Neutrophil (primary cell): ENCODE data around the gene CFB.

Experiments
- H3K27ac ChIP-seq: fragments of 200-600 bp; sonication (generic); 2 replicates; pipeline ENCODE4 v1.5.1; 2016; ENCODE audit warnings: mild to moderate bottlenecking, moderate library complexity
- H3K27me3 ChIP-seq: fragments of 200-600 bp; sonication (generic); 2 replicates; pipeline ENCODE4 v1.6.0; 2016; ENCODE audit warnings: mild to moderate bottlenecking
- H3K36me3 ChIP-seq: fragments of 200-600 bp; sonication (generic); 2 replicates; pipeline ENCODE4 v1.5.1; 2017
- H3K4me1 ChIP-seq, 2 experiments: fragments of 200-600 bp in 1 of 2; sonication (generic) in 1 of 2; 1 replicate in 1 of 2; 2 replicates in 1 of 2; pipeline versions ENCODE4 v1.5.1 to v1.6.1; 2013 to 2016; ENCODE audit warnings: low read depth in 1 of 2, low read length in 1 of 2, mild to moderate bottlenecking in 1 of 2, moderate library complexity in 1 of 2; ENCODE audit not compliant: control insufficient read depth in 1 of 2, insufficient read depth in 1 of 2
- H3K4me3 ChIP-seq, 2 experiments: fragments of 200-600 bp in 1 of 2; sonication (generic) in 1 of 2; 1 replicate in 1 of 2; 2 replicates in 1 of 2; pipeline ENCODE4 v1.5.1; 2013 to 2016; ENCODE audit warnings: low read depth in 1 of 2, low read length in 1 of 2, mild to moderate bottlenecking in 1 of 2, moderate library complexity in 1 of 2
- H3K9me3 ChIP-seq: fragments of 200-600 bp; sonication (generic); 2 replicates; pipeline ENCODE4 v1.5.1; 2016
- CTCF ChIP-seq: fragments of 200-600 bp; sonication (generic); IDR thresholded peaks from 2 replicates; pipeline ENCODE4 v1.5.1; 2016; ENCODE audit warnings: antibody characterized with exemption

Gene CFB

GRCh38 chr6:31899215-31899614 lies 46.7 kb upstream of the CFB start:
- Histone ChIP-seq H3K9me3 (no peaks in the 10 kb centered on the region), H3K4me1 (peaks cover 35 to 37% of the 10 kb centered on the region in 2 experiments), H3K27ac (no peak overlapping the region), H3K4me3 (peak overlapping the region in 1 of 2 experiments; percentile 91), H3K36me3 (no peaks in the 10 kb centered on the region), H3K27me3 (peaks cover 17% of the 10 kb centered on the region)
- no peak for TF ChIP-seq CTCF

DNA sequence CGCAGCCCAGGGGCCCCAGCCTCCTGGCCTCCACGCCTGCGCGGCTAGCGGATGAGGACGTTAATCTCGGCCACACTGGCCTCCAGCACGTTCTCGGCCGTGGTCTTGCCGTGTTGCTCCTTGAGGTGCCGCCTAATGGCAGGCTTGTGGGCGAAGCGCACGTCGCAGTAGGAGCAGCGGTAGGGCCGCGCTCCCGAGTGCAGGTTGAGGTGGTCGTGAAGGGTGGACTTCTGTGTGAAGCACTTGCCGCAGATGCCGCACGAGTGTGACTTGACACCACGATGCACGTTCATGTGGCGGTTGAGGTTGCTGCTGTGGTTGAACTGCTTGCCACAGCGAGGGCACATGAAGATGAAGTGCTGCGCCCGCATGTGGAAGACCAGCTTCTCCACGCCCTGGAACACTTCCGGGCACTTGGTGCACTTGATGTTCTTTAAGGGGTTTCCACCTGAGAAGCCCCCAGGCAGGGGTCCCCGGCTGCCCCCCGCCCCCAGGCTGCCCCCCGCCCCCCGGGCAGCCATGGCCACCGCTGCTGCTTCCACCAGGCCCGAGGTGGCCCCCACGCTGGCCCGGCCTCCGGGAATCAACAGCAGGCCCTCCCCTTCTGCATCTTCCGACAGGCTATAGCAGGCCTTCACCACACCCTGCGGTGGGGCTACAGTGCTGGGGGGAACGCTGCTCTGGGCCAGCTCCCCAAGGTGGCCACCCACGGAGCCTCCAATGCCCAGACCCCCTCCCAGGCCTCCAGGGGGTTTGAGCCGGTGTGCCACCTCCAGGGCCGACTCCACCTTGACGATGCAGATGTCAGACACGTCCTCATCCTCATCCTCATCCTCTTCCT lies 45.8 kb upstream of the CFB start:
- H3K27me3 ChIP-seq: peaks cover 26% of the 10 kb centered on the region
- no peaks in the 10 kb centered on the region for H3K36me3 ChIP-seq
- no peaks in the 10 kb centered on the region for H3K9me3 ChIP-seq
- H3K4me1 ChIP-seq: peaks cover 35 to 37% of the 10 kb centered on the region in 2 experiments
- no peak overlapping the region for H3K4me3 ChIP-seq
- TF ChIP-seq CTCF: no peak
- H3K27ac ChIP-seq: no peak overlapping the region

DNA sequence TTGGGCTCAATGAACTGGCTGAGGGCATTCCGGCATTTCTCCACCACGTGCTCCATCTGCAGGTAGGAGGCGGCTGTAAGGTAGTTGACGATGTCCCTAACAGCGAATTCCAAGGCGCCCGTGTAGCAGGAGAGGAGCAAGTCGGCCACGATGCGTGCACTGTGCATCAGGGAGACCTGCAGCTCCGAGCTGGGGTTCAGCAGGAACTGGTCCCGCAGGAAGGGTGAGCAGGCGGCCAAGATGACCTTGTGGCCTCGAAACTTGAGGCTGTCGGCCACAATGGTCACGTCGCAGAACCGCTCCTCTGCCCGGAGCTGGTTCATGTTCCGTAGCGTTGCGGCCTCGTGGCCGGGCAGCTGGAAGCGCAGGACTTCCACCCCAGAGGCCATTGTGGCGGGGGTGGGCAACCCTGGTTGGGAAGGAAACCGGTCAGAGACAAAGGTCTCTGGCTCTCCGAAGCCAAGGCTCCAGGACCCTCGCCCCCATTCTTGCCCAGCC lies 44.9 kb upstream of the CFB start:
- H3K36me3 ChIP-seq: no peaks in the 10 kb centered on the region
- peak overlapping the region; percentile 70 to 72 for H3K4me3 ChIP-seq
- H3K4me1 ChIP-seq: peaks cover 35 to 37% of the 10 kb centered on the region in 2 experiments
- no peak for TF ChIP-seq CTCF
- H3K27me3 ChIP-seq: peaks cover 34% of the 10 kb centered on the region
- H3K9me3 ChIP-seq: no peaks in the 10 kb centered on the region
- H3K27ac ChIP-seq: no peak overlapping the region

DNA sequence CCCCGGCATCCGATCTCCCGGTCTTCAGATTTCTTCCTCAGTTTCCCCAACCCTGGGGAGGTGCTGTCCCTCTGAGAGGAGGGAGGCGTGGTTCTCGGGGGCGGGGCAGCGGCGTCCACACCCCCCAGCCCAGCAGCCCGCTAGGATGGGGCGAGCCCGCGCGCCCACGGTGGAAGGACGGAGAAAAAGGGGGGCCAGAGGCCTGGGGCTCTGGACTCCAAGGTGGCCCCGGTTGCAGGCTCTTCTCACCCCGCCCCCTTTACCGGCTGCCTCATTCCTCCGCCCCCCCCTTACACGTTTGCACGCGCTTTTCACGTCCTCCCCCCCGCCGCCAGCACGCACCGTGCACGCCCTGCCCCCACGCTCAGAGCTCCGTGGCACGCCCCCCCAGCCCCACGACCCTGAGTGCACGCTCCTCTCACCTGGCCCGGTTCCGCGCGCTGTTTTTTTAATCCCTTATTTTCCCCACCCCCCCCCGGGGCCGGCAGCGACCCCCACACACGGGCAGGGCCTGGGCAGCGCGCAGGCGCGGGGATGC lies 44.4 kb upstream of the CFB start:
- H3K9me3 ChIP-seq: no peaks in the 10 kb centered on the region
- no peak overlapping the region for H3K27ac ChIP-seq

More for the DNA sequence above, 44.4 kb upstream of the CFB start:
- TF ChIP-seq CTCF: no peak
- Histone ChIP-seq H3K27me3 (peaks cover 39% of the 10 kb centered on the region), H3K36me3 (no peaks in the 10 kb centered on the region), H3K4me1 (peaks cover 35 to 37% of the 10 kb centered on the region in 2 experiments), H3K4me3 (peak overlapping the region; percentile 70 to 72)
